ENCODE results near the gene CXADR.

Gene CXADR

DNA sequence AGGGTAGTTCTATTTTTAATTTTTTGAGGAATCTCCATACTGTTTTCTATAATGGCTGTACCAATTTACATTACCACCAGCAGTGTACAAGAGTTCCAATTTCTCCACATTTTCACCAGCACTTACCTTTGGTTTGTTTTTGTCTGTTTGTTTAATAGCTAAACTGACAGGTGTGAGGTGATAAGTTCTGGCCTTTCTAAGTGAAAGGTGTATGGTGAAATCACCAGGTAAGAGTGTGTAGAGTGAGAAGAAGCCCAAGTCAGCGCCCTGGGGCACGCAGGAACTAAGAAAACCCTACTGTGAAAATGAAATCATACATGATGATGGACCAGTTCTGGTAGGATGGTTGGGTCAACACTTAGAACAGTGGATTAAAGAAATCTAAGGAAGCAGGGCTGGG is 65.3 kb downstream of the CXADR start:
- TF ChIP-seq L3MBTL2 (conservative IDR thresholded peaks at IDR 0.05) (no peak), ELF4 (IDR thresholded peaks at IDR 0.05) (no peak), NFRKB (IDR thresholded peaks at IDR 0.05) (no peak), ZNF384 (IDR thresholded peaks at IDR 0.05) (no peak), FOXK2 (IDR thresholded peaks at IDR 0.05) (no peak), HDGF (IDR thresholded peaks at IDR 0.05; ENCODE audit: borderline replicate concordance) (no peak)
- TF ChIP-seq, protein P1, sequence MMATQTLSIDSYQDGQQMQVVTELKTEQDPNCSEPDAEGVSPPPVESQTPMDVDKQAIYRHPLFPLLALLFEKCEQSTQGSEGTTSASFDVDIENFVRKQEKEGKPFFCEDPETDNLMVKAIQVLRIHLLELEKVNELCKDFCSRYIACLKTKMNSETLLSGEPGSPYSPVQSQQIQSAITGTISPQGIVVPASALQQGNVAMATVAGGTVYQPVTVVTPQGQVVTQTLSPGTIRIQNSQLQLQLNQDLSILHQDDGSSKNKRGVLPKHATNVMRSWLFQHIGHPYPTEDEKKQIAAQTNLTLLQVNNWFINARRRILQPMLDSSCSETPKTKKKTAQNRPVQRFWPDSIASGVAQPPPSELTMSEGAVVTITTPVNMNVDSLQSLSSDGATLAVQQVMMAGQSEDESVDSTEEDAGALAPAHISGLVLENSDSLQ (IDR thresholded peaks at IDR 0.05): no peak
- DNase-seq (ENCODE audit: extremely low spot score): no peak
- CTCF ChIA-PET: no interaction called here
- POLR2A ChIA-PET: no interaction called here

DNA sequence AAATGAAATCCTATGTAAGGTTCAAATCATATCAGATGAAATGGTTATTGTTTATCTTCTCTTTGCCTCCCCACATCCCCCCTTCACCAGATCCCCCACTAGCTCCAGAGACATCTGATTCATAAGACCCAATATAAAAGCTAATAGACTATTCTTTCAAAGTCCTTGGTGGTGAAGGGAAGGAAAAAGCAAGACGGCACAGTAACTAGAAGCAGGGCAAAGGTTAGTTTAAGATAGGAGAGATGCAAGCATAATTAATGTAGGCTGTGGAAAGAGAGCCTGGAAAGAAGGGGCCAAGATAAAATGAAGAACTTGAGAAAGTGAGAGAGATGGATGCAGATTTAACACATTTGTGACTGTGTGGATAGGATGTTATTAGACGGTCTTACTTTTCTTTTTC is 66.0 kb downstream of the CXADR start:
- ChIA-PET CTCF (no interaction called here), POLR2A (no interaction called here)
- no peak for TF ChIP-seq CTBP1 (IDR thresholded peaks at IDR 0.05; ENCODE audit: borderline replicate concordance)
- no peak for TF ChIP-seq BHLHE40 (IDR thresholded peaks at IDR 0.05; ENCODE audit: borderline replicate concordance)
- no peak for TF ChIP-seq FOXM1 (IDR thresholded peaks at IDR 0.05; ENCODE audit: borderline replicate concordance)
- TF ChIP-seq HDGF (IDR thresholded peaks at IDR 0.05; ENCODE audit: borderline replicate concordance): no peak
- TF ChIP-seq L3MBTL2 (conservative IDR thresholded peaks at IDR 0.05): no peak
- no peak for TF ChIP-seq NFRKB (IDR thresholded peaks at IDR 0.05)
- no peak for TF ChIP-seq ELF4 (IDR thresholded peaks at IDR 0.05)
- TF ChIP-seq TARDBP (IDR thresholded peaks at IDR 0.05): no peak
- TF ChIP-seq SP1 (IDR thresholded peaks at IDR 0.05): no peak
- TF ChIP-seq ZNF384 (IDR thresholded peaks at IDR 0.05): no peak
- TF ChIP-seq ARNT (IDR thresholded peaks at IDR 0.05): no peak
- no peak for TF ChIP-seq SUZ12 (IDR thresholded peaks at IDR 0.05)
- TF ChIP-seq, protein P1 (IDR thresholded peaks at IDR 0.05): no peak
- no peak for TF ChIP-seq LEF1 (IDR thresholded peaks at IDR 0.05; ENCODE audit: borderline replicate concordance)
- no peak for DNase-seq (ENCODE audit: extremely low spot score)

DNA sequence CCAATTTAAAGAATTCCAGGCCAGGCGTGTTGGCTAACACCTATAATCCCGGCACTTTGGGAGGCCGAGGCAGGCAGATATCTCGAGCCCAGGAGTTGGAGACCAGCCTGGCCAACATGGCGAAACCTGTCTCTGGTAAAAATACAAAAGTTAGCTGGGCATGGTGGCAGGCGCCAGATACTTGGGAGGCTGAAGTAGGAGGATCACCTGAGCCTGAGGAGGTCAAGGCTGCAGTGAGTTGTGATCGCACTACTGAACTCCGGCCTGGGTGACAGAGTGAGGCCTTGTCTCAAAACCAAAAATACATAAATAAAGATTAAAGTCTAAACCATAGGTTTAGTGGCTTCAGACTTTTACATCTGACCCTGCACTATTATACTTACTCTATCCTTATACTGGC is 67.5 kb downstream of the CXADR start:
- TF ChIP-seq NFRKB (IDR thresholded peaks at IDR 0.05): no peak
- no peak for TF ChIP-seq HDGF (IDR thresholded peaks at IDR 0.05; ENCODE audit: borderline replicate concordance)
- no peak for TF ChIP-seq FOXM1 (IDR thresholded peaks at IDR 0.05; ENCODE audit: borderline replicate concordance)
- no peak for TF ChIP-seq SUZ12 (IDR thresholded peaks at IDR 0.05)
- ChIA-PET POLR2A (no interaction called here), CTCF (no interaction called here)
- DNase-seq (ENCODE audit: extremely low spot score): no peak

DNA sequence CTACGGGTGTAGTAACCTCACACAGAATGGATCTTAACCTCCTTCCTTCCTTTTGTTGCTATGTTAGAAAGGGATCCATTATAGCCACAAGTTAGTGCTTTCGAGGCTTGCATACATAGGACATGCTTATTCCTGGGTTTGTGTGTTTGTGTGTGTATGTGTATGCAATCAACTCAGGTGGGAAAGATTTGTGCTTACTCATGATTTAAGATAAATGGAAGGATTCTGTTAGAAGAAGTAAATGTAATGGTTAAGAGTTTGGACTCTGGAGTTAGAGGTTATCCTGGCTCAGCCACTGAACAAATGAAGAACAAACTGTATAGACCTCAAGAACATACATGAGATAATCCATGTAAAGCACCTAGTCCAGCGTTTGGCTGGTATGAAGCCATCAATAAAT is 71.1 kb downstream of the CXADR start:
- POLR2A ChIA-PET: no interaction called here
- TF ChIP-seq FOXA1 (IDR thresholded peaks at IDR 0.05): no peak
- no peak for TF ChIP-seq FOXM1 (IDR thresholded peaks at IDR 0.05; ENCODE audit: borderline replicate concordance)
- TF ChIP-seq NFRKB (IDR thresholded peaks at IDR 0.05): no peak
- TF ChIP-seq HDGF (IDR thresholded peaks at IDR 0.05; ENCODE audit: borderline replicate concordance): no peak
- TF ChIP-seq FOXK2 (IDR thresholded peaks at IDR 0.05): no peak
- no peak for TF ChIP-seq TARDBP (IDR thresholded peaks at IDR 0.05)
- TF ChIP-seq ZNF384 (IDR thresholded peaks at IDR 0.05): no peak
- TF ChIP-seq BHLHE40 (IDR thresholded peaks at IDR 0.05; ENCODE audit: borderline replicate concordance): no peak
- no peak for DNase-seq (ENCODE audit: extremely low spot score)
- CTCF ChIA-PET: no interaction called here

DNA sequence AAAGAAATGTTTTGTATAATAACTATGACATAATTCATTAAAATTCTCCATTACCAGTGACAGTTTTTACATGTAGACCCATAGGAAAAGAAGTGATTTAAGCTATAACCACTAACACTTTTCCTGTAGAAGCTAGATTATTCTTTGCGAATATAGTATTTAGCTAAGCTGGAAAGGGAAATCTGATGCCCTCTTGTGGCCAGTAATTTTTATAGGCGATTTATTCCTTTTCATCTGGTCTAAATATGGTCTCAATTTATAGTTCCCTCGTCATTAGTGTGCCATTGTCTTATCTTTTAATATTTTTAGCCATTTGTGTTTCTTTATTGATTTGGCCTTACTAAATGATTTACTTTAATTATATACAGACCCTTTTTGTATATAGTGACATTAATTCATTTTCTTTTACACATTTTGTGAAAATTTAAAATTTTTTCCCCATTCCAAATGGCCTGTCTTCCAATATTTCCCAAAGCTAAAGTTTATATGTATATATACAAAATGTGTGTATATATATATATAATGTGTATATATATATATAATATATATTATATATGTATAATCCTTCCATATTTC is 73.1 kb downstream of the CXADR start:
- ChIA-PET POLR2A (no interaction called here), CTCF (interaction anchor here (0.9 to 1.8 kb wide), 5 partner anchors 16 to 199 kb away, joined by 3 to 24 read pairs (median 4); no protein-coding TSS in a partner anchor)
- TF ChIP-seq ARNT (IDR thresholded peaks at IDR 0.05): no peak
- TF ChIP-seq NFRKB (IDR thresholded peaks at IDR 0.05): no peak
- no peak for TF ChIP-seq L3MBTL2 (conservative IDR thresholded peaks at IDR 0.05)
- TF ChIP-seq FOXA1 (IDR thresholded peaks at IDR 0.05): no peak
- no peak for TF ChIP-seq BHLHE40 (IDR thresholded peaks at IDR 0.05; ENCODE audit: borderline replicate concordance)
- TF ChIP-seq CTBP1 (IDR thresholded peaks at IDR 0.05; ENCODE audit: borderline replicate concordance): no peak
- no peak for TF ChIP-seq ELF4 (IDR thresholded peaks at IDR 0.05)
- TF ChIP-seq TARDBP (IDR thresholded peaks at IDR 0.05): no peak
- no peak for TF ChIP-seq FOXK2 (IDR thresholded peaks at IDR 0.05)
- no peak for TF ChIP-seq ZNF384 (IDR thresholded peaks at IDR 0.05)
- TF ChIP-seq, protein P1 (IDR thresholded peaks at IDR 0.05): no peak
- TF ChIP-seq HDGF (IDR thresholded peaks at IDR 0.05; ENCODE audit: borderline replicate concordance): no peak
- no peak for TF ChIP-seq FOXM1 (IDR thresholded peaks at IDR 0.05; ENCODE audit: borderline replicate concordance)
- no peak for TF ChIP-seq SUZ12 (IDR thresholded peaks at IDR 0.05)
- no peak for TF ChIP-seq LEF1 (IDR thresholded peaks at IDR 0.05; ENCODE audit: borderline replicate concordance)
- DNase-seq (ENCODE audit: extremely low spot score): peak; percentile 26

DNA sequence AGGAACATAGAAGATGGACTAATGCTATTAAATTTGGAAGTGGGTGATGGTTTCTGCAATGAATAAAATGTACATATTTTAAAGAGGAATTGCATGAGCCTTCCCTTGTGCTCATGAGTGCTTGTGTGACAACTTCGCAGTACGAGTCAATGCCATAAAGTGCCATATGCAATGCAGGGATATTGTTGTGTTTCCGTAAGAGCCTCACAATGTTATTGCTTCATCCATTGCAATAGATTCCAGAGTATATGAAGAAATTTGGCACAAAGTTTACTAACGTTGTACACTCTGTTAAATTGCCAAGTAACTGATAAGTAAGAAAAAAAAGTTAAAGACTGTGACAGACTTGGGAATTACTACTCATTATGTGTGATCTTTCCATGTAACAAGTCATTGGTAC is 77.6 kb downstream of the CXADR start:
- TF ChIP-seq SUZ12 (IDR thresholded peaks at IDR 0.05) (no peak), NFRKB (IDR thresholded peaks at IDR 0.05) (no peak), BHLHE40 (IDR thresholded peaks at IDR 0.05; ENCODE audit: borderline replicate concordance) (no peak), SP1 (IDR thresholded peaks at IDR 0.05) (no peak), FOXM1 (IDR thresholded peaks at IDR 0.05; ENCODE audit: borderline replicate concordance) (no peak), LEF1 (IDR thresholded peaks at IDR 0.05; ENCODE audit: borderline replicate concordance) (no peak), TARDBP (IDR thresholded peaks at IDR 0.05) (no peak), CTBP1 (IDR thresholded peaks at IDR 0.05; ENCODE audit: borderline replicate concordance) (no peak), ZNF384 (IDR thresholded peaks at IDR 0.05) (no peak), FOXK2 (IDR thresholded peaks at IDR 0.05) (no peak), L3MBTL2 (conservative IDR thresholded peaks at IDR 0.05) (no peak)
- TF ChIP-seq, protein P1 (IDR thresholded peaks at IDR 0.05): no peak
- ChIA-PET POLR2A (no interaction called here), CTCF (no interaction called here)
- no peak for DNase-seq (ENCODE audit: extremely low spot score)

Measured in HEK293T (cell line).